GM19025 (cell line): ENCODE results near the gene TEX26.

Experiments
- ATAC-seq: cut with Tn5 transposase; IDR thresholded peaks from one replicate; pipeline ENCODE4 v1.9.1; 2021; ENCODE audit warnings: mild to moderate bottlenecking, low read depth, moderate library complexity; ENCODE audit not compliant: unreplicated experiment

Gene TEX26

GRCh38 chr13:31010296-31010695, 77.8 kb downstream of the TEX26 start:
- ATAC-seq: no peak

GRCh38 chr13:31011193-31011860, 78.9 kb downstream of the TEX26 start:
- no peak for ATAC-seq

GRCh38 chr13:31011901-31012654, 79.6 kb downstream of the TEX26 start:
- ATAC-seq: no peak

GRCh38 chr13:31012655-31013024, 80.2 kb downstream of the TEX26 start:
- no peak for ATAC-seq

GRCh38 chr13:31014456-31014855, 82.0 kb downstream of the TEX26 start:
- no peak for ATAC-seq

GRCh38 chr13:31015199-31015598, 82.7 kb downstream of the TEX26 start:
- no peak for ATAC-seq

- ATAC-seq: no peak
These were observed 84.2 kb downstream of the TEX26 start for GRCh38 chr13:31016342-31017325.

GRCh38 chr13:31018511-31018910, 86.1 kb downstream of the TEX26 start:
- ATAC-seq: no peak

GRCh38 chr13:31020996-31021395, 88.5 kb downstream of the TEX26 start:
- ATAC-seq: no peak

GRCh38 chr13:31022288-31022895, 89.9 kb downstream of the TEX26 start:
- ATAC-seq: no peak

GRCh38 chr13:31022928-31023530, 90.6 kb downstream of the TEX26 start:
- no peak for ATAC-seq
